ACC112 (cell line): Measurements from ENCODE around the gene CLEC12A.

Experiments
- H2AFZ ChIP-seq: fragments of 200-600 bp; sonication (generic); one replicate; pipeline ENCODE4 v1.6.0; 2017; ENCODE audit warnings: antibody characterized with exemption, low read length; ENCODE audit not compliant: unreplicated experiment
- H3K27ac ChIP-seq: fragments of 200-600 bp; sonication (generic); 2 replicates; pipeline ENCODE4 v1.5.1; 2014; ENCODE audit warnings: low read depth, mild to moderate bottlenecking, antibody characterized with exemption, low read length, moderate library complexity
- H3K27me3 ChIP-seq: fragments of 200-600 bp; sonication (generic); 2 replicates; pipeline ENCODE4 v1.6.1; 2014; ENCODE audit warnings: mild to moderate bottlenecking, antibody characterized with exemption, low read length, moderate library complexity, mixed read lengths; ENCODE audit not compliant: insufficient read depth
- H3K36me3 ChIP-seq: fragments of 200-600 bp; sonication (generic); 2 replicates; pipeline ENCODE4 v1.6.1; 2016; ENCODE audit warnings: mild to moderate bottlenecking, antibody characterized with exemption, low read length, moderate library complexity, mixed read lengths; ENCODE audit not compliant: insufficient read depth
- H3K4me1 ChIP-seq: fragments of 200-600 bp; sonication (generic); one replicate; pipeline ENCODE4 v1.6.1; 2016; ENCODE audit warnings: low read length, mixed read lengths; ENCODE audit not compliant: insufficient read depth, unreplicated experiment, control insufficient read depth
- H3K4me3 ChIP-seq: fragments of 200-600 bp; sonication (generic); 2 replicates; pipeline ENCODE4 v1.5.1; 2014; ENCODE audit warnings: mild to moderate bottlenecking, low read depth, low read length
- H3K79me2 ChIP-seq: fragments of 200-600 bp; sonication (generic); one replicate; pipeline ENCODE4 v1.6.0; 2016; ENCODE audit warnings: low read length; ENCODE audit not compliant: control insufficient read depth, unreplicated experiment, insufficient read depth

The CLEC12A gene

DNA sequence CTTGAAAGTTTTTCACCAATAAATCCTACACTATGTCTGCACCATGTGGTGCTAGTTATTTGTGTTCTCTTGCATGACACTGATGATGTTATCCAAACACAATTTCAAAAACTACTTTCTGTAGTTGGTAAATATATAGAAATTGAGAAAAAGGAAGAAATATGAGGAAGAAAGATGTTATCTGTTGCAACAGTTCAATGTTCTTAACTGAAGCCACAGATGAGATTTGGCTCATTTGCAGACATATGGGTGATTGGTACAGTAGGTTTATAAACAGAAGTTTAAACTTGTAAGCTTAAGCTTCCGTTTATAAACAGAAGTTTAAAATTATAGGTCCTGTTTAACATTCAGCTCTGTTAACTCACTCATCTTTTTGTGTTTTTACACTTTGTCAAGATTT lies at the start of gene CLEC12A:
Gene CLEC12A (plus strand): TSS at position 229 of the 400 bp plus-strand sequence. CDS start 188 bp downstream, outside the sequence.
- H2AFZ ChIP-seq = no peak within 1 kb of the TSS
- H3K27ac ChIP-seq = no peak within 1 kb of the TSS
- no peak within 1 kb of the TSS for H3K4me3 ChIP-seq
- H3K27me3 ChIP-seq = peaks cover 18% of the 10 kb centered on the region
- H3K79me2 ChIP-seq = no peaks in the 10 kb centered on the region
- H3K36me3 ChIP-seq = no peaks in the 10 kb centered on the region
- no peaks in the 10 kb centered on the region for H3K4me1 ChIP-seq

DNA sequence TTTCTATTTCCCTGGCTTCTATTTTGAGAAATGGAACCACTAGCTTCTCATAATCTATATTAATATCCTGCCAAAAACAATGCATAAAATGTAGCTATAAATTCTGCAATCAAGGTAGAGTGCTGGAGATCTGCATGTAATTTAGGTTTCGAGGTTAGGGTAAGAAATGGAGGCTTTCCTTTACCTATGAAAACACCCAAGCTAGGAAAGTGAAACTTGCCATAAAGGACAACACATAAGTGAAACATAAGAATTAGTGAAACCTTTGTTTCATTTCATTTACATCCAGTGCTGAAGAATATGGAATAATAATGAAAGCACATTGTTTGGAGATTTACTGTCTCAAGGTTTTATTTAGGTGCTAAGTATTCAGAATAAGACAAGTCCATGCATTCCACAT lies 48.8 kb upstream of the CLEC12A start:
- H3K27ac ChIP-seq = no peak overlapping the region
- H3K79me2 ChIP-seq = no peaks in the 10 kb centered on the region
- peaks cover 20% of the 10 kb centered on the region for H3K27me3 ChIP-seq
- no peak overlapping the region for H3K4me3 ChIP-seq
- H3K36me3 ChIP-seq = no peaks in the 10 kb centered on the region
- H2AFZ ChIP-seq = no peak overlapping the region
- no peaks in the 10 kb centered on the region for H3K4me1 ChIP-seq

- H3K4me1 ChIP-seq = no peaks in the 10 kb centered on the region
- H3K27ac ChIP-seq = no peak overlapping the region
- no peaks in the 10 kb centered on the region for H3K36me3 ChIP-seq
- peak overlapping the region; percentile 63 for H2AFZ ChIP-seq
- H3K79me2 ChIP-seq = no peaks in the 10 kb centered on the region
- no peaks in the 10 kb centered on the region for H3K27me3 ChIP-seq
- peak overlapping the region; percentile 56 for H3K4me3 ChIP-seq
Measured at GRCh38 chr12:9925705-9926393, 45.4 kb upstream of the CLEC12A start.

DNA sequence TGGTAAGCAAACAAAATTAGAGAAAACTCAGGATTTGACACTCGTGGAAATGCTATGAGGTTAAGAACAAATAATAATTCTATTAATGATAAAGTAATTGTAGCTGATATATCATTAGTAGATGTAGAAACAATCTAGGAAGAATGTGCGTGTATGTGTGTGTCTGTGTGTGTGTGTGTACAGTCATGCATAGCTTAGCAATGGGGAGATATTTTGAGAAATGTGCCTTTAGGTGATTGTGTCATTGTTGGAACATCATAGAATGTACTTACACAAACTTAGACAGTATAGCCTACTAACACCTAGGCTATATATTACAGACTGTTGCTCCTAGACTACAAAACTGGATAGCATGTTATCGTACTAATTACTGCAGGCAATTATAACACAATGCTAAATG lies 44.3 kb upstream of the CLEC12A start:
- Histone ChIP-seq H2AFZ (no peak overlapping the region), H3K4me1 (no peaks in the 10 kb centered on the region), H3K79me2 (no peaks in the 10 kb centered on the region), H3K27me3 (peaks cover 10% of the 10 kb centered on the region; the same call in 1 of the 2 replicates), H3K36me3 (no peaks in the 10 kb centered on the region), H3K27ac (no peak overlapping the region), H3K4me3 (no peak overlapping the region)

- Histone ChIP-seq H3K4me3 (no peak overlapping the region), H3K27ac (no peak overlapping the region), H3K4me1 (no peaks in the 10 kb centered on the region)
Measured at GRCh38 chr12:9928607-9929006, 42.6 kb upstream of the CLEC12A start.

DNA sequence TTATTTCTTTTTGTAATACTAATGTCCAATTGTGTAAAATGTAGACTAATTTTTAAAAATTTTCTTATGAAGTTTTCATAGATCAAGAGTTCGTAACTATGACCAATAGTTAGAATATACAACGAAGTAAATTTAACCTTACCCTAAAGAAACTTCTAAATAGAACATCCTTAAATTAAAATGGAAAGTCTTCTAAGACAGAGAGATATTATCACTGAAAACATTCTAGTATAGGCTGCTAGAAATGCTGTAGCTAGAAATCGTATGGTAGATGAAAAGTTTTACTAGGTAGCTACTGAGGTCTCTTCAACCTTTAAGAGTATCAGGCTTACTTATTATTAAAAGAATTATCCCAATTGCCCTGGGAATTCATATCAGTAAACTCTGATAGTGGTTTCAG lies 40.0 kb upstream of the CLEC12A start:
- H3K27me3 ChIP-seq = peaks cover 17% of the 10 kb centered on the region; the same call in 1 of the 2 replicates
- H2AFZ ChIP-seq = no peak overlapping the region
- H3K36me3 ChIP-seq = no peaks in the 10 kb centered on the region
- no peaks in the 10 kb centered on the region for H3K79me2 ChIP-seq
- H3K4me3 ChIP-seq = no peak overlapping the region
- no peaks in the 10 kb centered on the region for H3K4me1 ChIP-seq
- no peak overlapping the region for H3K27ac ChIP-seq

More at GRCh38 chr12:9928607-9929006, 42.6 kb upstream of the CLEC12A start:
- no peak overlapping the region for H2AFZ ChIP-seq
- H3K79me2 ChIP-seq = no peaks in the 10 kb centered on the region
- no peaks in the 10 kb centered on the region for H3K36me3 ChIP-seq
- H3K27me3 ChIP-seq = peaks cover 17% of the 10 kb centered on the region; the same call in 1 of the 2 replicates

DNA sequence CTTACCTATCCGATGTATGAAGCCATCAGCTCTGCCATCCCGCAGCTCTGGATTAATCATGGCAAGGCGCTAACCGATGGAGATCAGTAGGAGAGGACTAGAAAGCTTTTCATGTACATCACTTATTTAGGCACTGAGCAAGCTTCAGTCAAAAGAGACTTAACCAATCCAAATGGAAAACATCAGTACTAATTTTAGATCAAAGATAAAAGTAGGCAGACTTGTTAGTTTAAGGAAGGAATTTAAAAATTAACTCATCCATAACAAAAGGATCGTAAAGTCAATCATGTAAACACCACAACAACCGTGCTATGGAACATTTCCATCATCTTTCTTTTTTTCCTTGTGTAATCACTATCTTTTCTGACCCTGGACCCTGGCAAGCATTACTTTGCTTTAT lies 38.9 kb upstream of the CLEC12A start, which contains the start of gene CLEC2A:
Gene CLEC2A (minus strand): TSS at position 101 of the 400 bp plus-strand sequence. CDS start 41 bp downstream, at position 60.
- no peak within 1 kb of the TSS for H3K4me3 ChIP-seq
- no peaks in the 10 kb centered on the region for H3K4me1 ChIP-seq
- H3K36me3 ChIP-seq = no peaks in the 10 kb centered on the region
- no peak within 1 kb of the TSS for H2AFZ ChIP-seq
- H3K27me3 ChIP-seq = peaks cover 17% of the 10 kb centered on the region; the same call in 1 of the 2 replicates
- H3K27ac ChIP-seq = no peak within 1 kb of the TSS
- H3K79me2 ChIP-seq = no peaks in the 10 kb centered on the region

DNA sequence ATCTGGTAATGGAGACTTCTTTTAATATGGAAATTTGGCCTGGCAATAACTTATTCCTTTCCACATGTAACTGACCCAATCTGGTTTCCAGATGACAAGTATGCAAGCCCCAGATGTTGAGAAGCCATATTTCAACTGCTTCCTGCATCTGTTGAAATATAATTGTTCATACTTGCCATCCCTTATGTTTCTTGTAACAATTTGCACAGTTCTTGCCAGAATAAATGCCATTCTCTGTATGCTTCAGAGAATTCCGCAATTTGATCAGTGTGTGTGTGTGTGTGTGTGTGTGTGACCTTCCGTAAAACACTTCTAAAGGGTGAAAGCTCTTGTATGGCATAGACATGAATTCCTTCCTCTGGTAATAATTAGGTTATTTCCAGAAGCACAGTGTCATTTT lies 37.3 kb upstream of the CLEC12A start:
- no peak overlapping the region for H2AFZ ChIP-seq
- H3K27me3 ChIP-seq = peaks cover 17% of the 10 kb centered on the region; the same call in 1 of the 2 replicates
- H3K4me1 ChIP-seq = no peaks in the 10 kb centered on the region
- H3K79me2 ChIP-seq = no peaks in the 10 kb centered on the region
- H3K27ac ChIP-seq = no peak overlapping the region
- H3K36me3 ChIP-seq = no peaks in the 10 kb centered on the region
- no peak overlapping the region for H3K4me3 ChIP-seq

GRCh38 chr12:9935026-9935425 lies 36.2 kb upstream of the CLEC12A start:
- H3K27me3 ChIP-seq = peaks cover 25% of the 10 kb centered on the region; the same call in 1 of the 2 replicates
- H3K36me3 ChIP-seq = no peaks in the 10 kb centered on the region
- H2AFZ ChIP-seq = no peak overlapping the region
- no peak overlapping the region for H3K4me3 ChIP-seq
- no peaks in the 10 kb centered on the region for H3K4me1 ChIP-seq
- no peaks in the 10 kb centered on the region for H3K79me2 ChIP-seq
- H3K27ac ChIP-seq = no peak overlapping the region

GRCh38 chr12:9936591-9936990 lies 34.6 kb upstream of the CLEC12A start:
- H3K27me3 ChIP-seq = peaks cover 33% of the 10 kb centered on the region
- no peaks in the 10 kb centered on the region for H3K36me3 ChIP-seq
- H3K4me3 ChIP-seq = no peak overlapping the region
- H2AFZ ChIP-seq = no peak overlapping the region
- no peaks in the 10 kb centered on the region for H3K4me1 ChIP-seq
- H3K27ac ChIP-seq = no peak overlapping the region
- H3K79me2 ChIP-seq = no peaks in the 10 kb centered on the region

GRCh38 chr12:9940375-9940774 lies 30.8 kb upstream of the CLEC12A start:
- H3K27ac ChIP-seq = no peak overlapping the region
- H3K79me2 ChIP-seq = no peaks in the 10 kb centered on the region
- H2AFZ ChIP-seq = no peak overlapping the region
- H3K36me3 ChIP-seq = no peaks in the 10 kb centered on the region
- no peaks in the 10 kb centered on the region for H3K4me1 ChIP-seq
- peaks cover 56% of the 10 kb centered on the region for H3K27me3 ChIP-seq
- no peak overlapping the region for H3K4me3 ChIP-seq
